GM06990 (cell line): ENCODE results near the gene TFEB.

Source experiments
- DNase-seq: peaks from one replicate; pipeline ENCODE4 v3.0.0-alpha.2; 2011; ENCODE audit not compliant: insufficient read length; ENCODE audit errors: extremely low read depth
- H3K27me3 ChIP-seq: replicated peaks from 2 replicates; pipeline ENCODE4 v1.6.0; 2011; ENCODE audit warnings: low read length; ENCODE audit not compliant: control insufficient read depth, insufficient read depth
- H3K36me3 ChIP-seq: 2 replicates; pipeline ENCODE4 v1.5.1; 2011; ENCODE audit warnings: low read length; ENCODE audit not compliant: control insufficient read depth, insufficient read depth
- H3K4me3 ChIP-seq: replicated peaks from 2 replicates; pipeline ENCODE4 v1.5.1; 2011; ENCODE audit warnings: low read depth, mild to moderate bottlenecking, control low read depth, low read length
- TF ChIP-seq, protein P1 (sequence below): IDR thresholded peaks from 2 replicates; pipeline ENCODE4 v1.5.1; 2011; ENCODE audit warnings: low read length, control low read depth, mild to moderate bottlenecking, inconsistent platforms; ENCODE audit not compliant: insufficient read depth, poor library complexity, severe bottlenecking

TFEB gene

DNA sequence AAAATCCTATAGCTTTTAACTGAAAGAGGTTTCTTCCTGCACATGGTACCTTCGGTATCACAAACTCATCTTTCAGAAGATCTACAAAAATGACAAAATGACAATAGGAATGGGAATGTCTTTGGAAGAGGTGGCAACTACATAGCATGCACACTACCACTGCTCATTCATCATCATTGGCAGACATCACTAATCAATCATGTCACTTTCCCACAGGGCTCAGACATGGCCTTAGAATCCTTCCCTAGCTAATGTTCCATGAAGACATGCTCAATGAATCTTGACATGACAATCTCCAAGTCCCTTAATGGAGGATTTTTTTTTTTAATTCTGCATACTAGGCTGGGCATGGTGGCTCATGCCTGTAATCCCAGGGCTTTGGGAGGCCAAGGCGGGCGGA, 15.0 kb upstream of the TFEB start:
- Histone ChIP-seq H3K4me3 (no peak overlapping the region), H3K27me3 (no peaks in the 10 kb centered on the region; the same call in 1 of the 2 replicates), H3K36me3 (no peaks in the 10 kb centered on the region)
- DNase-seq, result no peak
- TF ChIP-seq, protein P1, sequence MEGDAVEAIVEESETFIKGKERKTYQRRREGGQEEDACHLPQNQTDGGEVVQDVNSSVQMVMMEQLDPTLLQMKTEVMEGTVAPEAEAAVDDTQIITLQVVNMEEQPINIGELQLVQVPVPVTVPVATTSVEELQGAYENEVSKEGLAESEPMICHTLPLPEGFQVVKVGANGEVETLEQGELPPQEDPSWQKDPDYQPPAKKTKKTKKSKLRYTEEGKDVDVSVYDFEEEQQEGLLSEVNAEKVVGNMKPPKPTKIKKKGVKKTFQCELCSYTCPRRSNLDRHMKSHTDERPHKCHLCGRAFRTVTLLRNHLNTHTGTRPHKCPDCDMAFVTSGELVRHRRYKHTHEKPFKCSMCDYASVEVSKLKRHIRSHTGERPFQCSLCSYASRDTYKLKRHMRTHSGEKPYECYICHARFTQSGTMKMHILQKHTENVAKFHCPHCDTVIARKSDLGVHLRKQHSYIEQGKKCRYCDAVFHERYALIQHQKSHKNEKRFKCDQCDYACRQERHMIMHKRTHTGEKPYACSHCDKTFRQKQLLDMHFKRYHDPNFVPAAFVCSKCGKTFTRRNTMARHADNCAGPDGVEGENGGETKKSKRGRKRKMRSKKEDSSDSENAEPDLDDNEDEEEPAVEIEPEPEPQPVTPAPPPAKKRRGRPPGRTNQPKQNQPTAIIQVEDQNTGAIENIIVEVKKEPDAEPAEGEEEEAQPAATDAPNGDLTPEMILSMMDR, result no peak

DNA sequence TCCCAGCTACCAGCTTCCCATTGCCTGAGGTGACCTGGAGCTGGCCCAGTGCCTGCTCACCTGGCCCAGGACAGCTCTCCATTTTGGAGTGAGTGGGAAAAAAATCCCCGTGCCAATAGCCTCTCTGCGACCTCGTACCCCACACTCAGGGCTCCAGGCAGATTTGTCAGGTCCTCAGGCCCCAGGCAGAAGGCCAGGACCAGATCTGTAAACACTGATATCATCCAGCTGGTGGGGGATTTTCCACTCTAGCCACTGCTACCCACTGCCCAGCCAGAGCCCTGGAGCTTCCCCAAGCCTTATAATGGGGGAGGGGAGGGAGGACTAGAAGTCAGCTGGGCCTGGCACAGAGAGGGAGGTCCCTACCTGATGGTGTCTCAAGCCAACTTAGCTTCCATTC, 13.1 kb upstream of the TFEB start:
- H3K36me3 ChIP-seq, result no peaks in the 10 kb centered on the region
- DNase-seq, result no peak
- no peaks in the 10 kb centered on the region; the same call in none of the 2 replicates for H3K27me3 ChIP-seq
- TF ChIP-seq, protein P1, result no peak
- H3K4me3 ChIP-seq, result no peak overlapping the region

DNA sequence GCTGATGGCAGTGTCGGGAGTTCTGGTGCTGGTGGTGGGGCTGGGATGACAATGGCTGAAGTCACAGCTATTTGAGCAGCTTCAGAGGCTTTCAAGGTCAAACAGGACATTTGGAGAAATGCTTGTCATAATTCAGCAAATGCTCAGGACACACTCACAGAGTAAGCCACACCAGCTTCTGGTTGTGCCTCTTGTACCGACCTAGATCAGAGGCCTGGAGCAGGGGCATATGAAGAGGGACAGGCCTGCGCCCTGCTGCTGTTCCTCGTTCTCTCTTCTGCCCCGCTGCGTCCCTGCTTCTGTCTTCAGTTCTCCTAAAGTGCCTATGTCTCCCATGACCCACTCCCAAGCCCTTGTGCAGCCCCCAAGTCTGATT, 12.7 kb upstream of the TFEB start:
- DNase-seq, result no peak
- H3K36me3 ChIP-seq, result no peaks in the 10 kb centered on the region
- no peak overlapping the region for H3K4me3 ChIP-seq
- no peaks in the 10 kb centered on the region; the same call in none of the 2 replicates for H3K27me3 ChIP-seq
- TF ChIP-seq, protein P1, result no peak

DNA sequence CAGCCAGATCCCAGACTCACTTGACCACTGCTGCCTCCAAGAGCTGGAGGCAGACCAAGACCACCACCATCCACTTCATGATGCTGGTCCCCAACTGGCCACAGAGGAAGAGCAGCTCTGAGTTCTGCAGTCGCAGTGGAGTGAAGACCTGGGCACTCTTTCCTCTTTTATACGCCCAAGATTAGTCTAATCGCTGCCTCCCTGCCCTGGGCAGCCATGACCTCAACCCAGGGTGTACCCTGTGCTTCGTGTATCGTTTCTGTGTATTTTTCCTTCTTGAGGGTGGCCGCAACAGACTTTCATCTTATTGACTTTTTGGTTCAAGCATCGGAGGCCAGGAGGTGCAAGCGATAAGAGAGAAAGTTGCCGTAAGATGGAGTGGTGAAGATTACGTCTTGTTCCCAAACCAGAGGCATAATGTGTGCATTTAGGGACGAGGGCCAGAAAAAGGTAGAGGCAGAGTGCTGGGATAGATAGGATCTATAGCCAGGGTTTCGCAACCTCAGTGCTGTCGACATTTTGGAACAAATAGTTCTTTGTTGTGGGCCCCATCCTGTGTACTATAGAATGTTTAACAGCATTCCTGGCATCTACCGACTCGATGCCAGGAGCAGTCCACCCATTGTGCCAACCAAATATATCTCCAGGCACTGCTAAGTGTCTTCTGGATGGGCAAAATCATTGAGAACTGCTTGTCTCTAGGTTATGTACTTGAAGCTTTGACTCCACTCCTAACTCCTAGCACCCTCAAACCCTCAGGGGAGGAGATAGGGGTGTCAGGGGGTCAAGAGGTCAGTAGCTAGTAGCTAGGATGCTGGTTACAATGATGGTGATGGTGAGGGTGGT, 12.1 kb upstream of the TFEB start, which contains the start of gene PGC:
TSS of gene PGC (minus strand) at position 142 of the 846 bp plus-strand sequence. CDS start at position 79, 63 bp downstream.
- no peak within 1 kb of the TSS for H3K4me3 ChIP-seq
- DNase-seq, result no peak
- TF ChIP-seq, protein P1, result no peak
- no peaks in the 10 kb centered on the region for H3K36me3 ChIP-seq
- no peaks in the 10 kb centered on the region; the same call in none of the 2 replicates for H3K27me3 ChIP-seq

DNA sequence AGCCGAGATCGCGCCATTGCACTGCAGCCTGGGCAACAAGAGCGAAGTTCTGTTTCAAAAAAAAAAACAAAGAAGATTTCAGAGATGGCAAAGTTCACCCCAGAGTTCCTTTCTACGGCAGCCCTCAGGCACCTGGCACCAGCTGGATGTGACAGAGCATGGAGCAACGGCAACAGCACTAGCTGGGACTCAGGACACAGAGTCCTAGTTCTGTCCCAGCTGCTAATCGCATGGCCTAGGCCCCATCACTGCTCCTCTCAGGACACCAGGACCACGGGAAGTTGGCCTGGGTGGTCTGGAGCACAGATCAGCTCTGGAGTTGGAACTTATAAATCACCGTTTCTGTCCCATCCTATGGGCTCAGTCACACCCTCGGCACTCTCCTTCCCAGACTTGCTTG, 10.7 kb upstream of the TFEB start:
- TF ChIP-seq, protein P1, result no peak
- DNase-seq, result no peak
- no peaks in the 10 kb centered on the region; the same call in none of the 2 replicates for H3K27me3 ChIP-seq
- no peaks in the 10 kb centered on the region for H3K36me3 ChIP-seq
- H3K4me3 ChIP-seq, result no peak overlapping the region
